Transverse colon (tissue), 4 donors: Measurements from ENCODE around the gene TTC39A. TPM values are rescaled to one million over a fixed set of nuclear protein-coding genes. Genes with fewer than 3 reads are reported as not detected.

ENCODE experiments used
- DNase-seq: peaks from one replicate; pipeline ENCODE4 v3.0.0-alpha.2; 2019
- H3K27ac ChIP-seq, 4 donors: fragments of 200-600 bp; sonication (generic); 2 replicates each; pipeline ENCODE4 v1.5.1; 2016 to 2018; ENCODE audit warnings: inconsistent platforms in 4 of 4
- H3K27me3 ChIP-seq: fragments of 200-600 bp; sonication (generic); 2 replicates; pipeline ENCODE4 v1.5.1; 2017; ENCODE audit warnings: inconsistent platforms
- H3K36me3 ChIP-seq, 4 donors: fragments of 200-600 bp; sonication (generic); 2 replicates each; pipeline ENCODE4 v1.5.1; 2017 to 2019; ENCODE audit warnings: inconsistent platforms in 4 of 4
- H3K4me1 ChIP-seq, 4 donors: fragments of 200-600 bp; sonication (generic); 2 replicates each; pipeline ENCODE4 v1.5.1; 2017 to 2020; ENCODE audit warnings: inconsistent platforms in 4 of 4
- H3K4me3 ChIP-seq, 4 donors: fragments of 200-600 bp; sonication (generic); 1 replicate in 1 of 4; 2 replicates in 3 of 4; pipeline versions ENCODE4 v1.5.1 to v1.6.1; 2017 to 2019; ENCODE audit warnings: inconsistent platforms in 4 of 4
- H3K9me3 ChIP-seq, 2 donors: fragments of 200-600 bp; sonication (generic); 2 replicates each; pipeline ENCODE4 v1.5.1; 2017 to 2019; ENCODE audit warnings: inconsistent platforms in 2 of 2
- CTCF ChIP-seq, 5 experiments: fragments of 200-600 bp in 3 of 5; fragments of 450-650 bp in 2 of 5; sonication (generic) in 3 of 5; IDR thresholded peaks; 1 replicate in 2 of 5; 2 replicates in 3 of 5; pipeline ENCODE4 v1.5.1; 2016 to 2017; ENCODE audit warnings: antibody characterized with exemption in 5 of 5, inconsistent platforms in 3 of 5, mild to moderate bottlenecking in 2 of 5, moderate library complexity in 1 of 5
- EP300 ChIP-seq: sonication (generic); formaldehyde crosslinking; IDR thresholded peaks from one replicate; pipeline ENCODE4 v1.6.1; 2017; ENCODE audit warnings: antibody characterized with exemption, low read depth
- POLR2A ChIP-seq: fragments of 450-650 bp; IDR thresholded peaks from one replicate; pipeline ENCODE4 v1.6.1; 2016; ENCODE audit warnings: antibody characterized with exemption, mild to moderate bottlenecking, moderate library complexity
- POLR2AphosphoS5 ChIP-seq, 3 donors: sonication (generic); formaldehyde crosslinking; IDR thresholded peaks; one replicate each; pipeline ENCODE4 v1.6.1; 2016; ENCODE audit warnings: antibody characterized with exemption in 3 of 3
- WGBS, 2 donors: methylation state at CpG; one replicate each; pipeline ENCODE4 v1.1.5; 2018; ENCODE audit warnings: low coverage in 1 of 2; 5-methylcytosine and 5-hydroxymethylcytosine counted together
- in situ Hi-C, 4 donors: fragments of 200-750 bp; cut with MboI; loops; one replicate each; pipeline versions ENCODE4 v1.15.0 to v1.15.1; 2017; ENCODE audit warnings: low sequenced_read_pairs in 3 of 4, low pct_ligation_motif_present in 1 of 4, low pct_unique_long_range_greater_than_20kb in 1 of 4
- intact Hi-C: fragments of 100-400 bp; cut with DNase I; formaldehyde crosslinking; loops from one replicate; pipeline ENCODE4 v1.15.1; 2023; ENCODE audit warnings: low total_unique reads
- total RNA-seq, 4 donors: library from RNA; depleted of rRNA; stranded (reverse); fragments of >200 nt; gene quantifications; one replicate each; pipeline ENCODE4 v1.1.0, GENCODE V29; 2016

Gene TTC39A
- total RNA-seq, 4 donors from 2014 or later, result 41.8 to 96.1 (median 73.0) TPM

DNA sequence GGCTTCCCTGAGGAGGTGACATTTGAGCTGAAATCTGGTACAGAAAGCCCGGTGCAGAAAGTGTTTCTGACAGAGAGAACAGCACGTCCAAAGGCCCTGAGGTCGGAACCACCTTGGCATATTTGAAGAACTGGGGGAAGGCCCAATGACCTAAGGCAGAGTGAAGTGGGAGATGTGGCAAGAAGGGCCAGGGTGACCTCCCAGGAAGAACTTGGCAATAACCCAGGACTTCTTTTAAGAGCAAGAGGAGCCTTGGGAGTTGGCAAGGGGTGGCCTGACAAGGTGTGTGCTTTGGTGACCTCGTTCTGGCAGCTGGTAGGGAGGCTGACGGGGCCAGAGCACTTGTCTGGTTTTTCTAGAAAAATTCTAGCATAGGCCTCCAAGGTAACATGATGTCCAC lies 23.4 kb downstream of the TTC39A start:
- Histone ChIP-seq H3K4me1 (peaks cover 10 to 15% (median 13%) of the 10 kb centered on the region in 4 donors), H3K27ac (no peak overlapping the region), H3K27me3 (no peaks in the 10 kb centered on the region), H3K36me3 (no peaks in the 10 kb centered on the region), H3K4me3 (no peak overlapping the region), H3K9me3 (no peaks in the 10 kb centered on the region)
- intact Hi-C loops (no loop called here), in situ Hi-C loops (no loop called here)
- 81 to 87% methylated on average over 3 to 5 of the region's 5 CpGs for WGBS, 2 donors
- TF ChIP-seq EP300 (no peak), POLR2AphosphoS5 (IDR thresholded peaks at IDR 0.05) (no peak), CTCF (IDR thresholded peaks at IDR 0.05) (no peak), POLR2A (no peak)
- no peak for DNase-seq

GRCh38 chr1:51305371-51305823 lies 25.0 kb downstream of the TTC39A start:
- Histone ChIP-seq H3K36me3 (no peaks in the 10 kb centered on the region), H3K9me3 (no peaks in the 10 kb centered on the region), H3K4me3 (no peak overlapping the region), H3K27ac (peak overlapping the region in 3 of 4 donors; percentile 13 to 43 (median 39)), H3K27me3 (no peaks in the 10 kb centered on the region), H3K4me1 (peaks cover 10 to 15% (median 13%) of the 10 kb centered on the region in 4 donors)
- 38% methylated on average over 4 of the region's 4 CpGs; no CpG with 5 or more reads in 1 of the 2 donors for WGBS, 2 donors
- intact Hi-C loops (no loop called here), in situ Hi-C loops (no loop called here)
- TF ChIP-seq POLR2AphosphoS5 (IDR thresholded peaks at IDR 0.05) (no peak), POLR2A (no peak), EP300 (no peak), CTCF (IDR thresholded peaks at IDR 0.05) (no peak)
- peak; percentile 44 for DNase-seq

DNA sequence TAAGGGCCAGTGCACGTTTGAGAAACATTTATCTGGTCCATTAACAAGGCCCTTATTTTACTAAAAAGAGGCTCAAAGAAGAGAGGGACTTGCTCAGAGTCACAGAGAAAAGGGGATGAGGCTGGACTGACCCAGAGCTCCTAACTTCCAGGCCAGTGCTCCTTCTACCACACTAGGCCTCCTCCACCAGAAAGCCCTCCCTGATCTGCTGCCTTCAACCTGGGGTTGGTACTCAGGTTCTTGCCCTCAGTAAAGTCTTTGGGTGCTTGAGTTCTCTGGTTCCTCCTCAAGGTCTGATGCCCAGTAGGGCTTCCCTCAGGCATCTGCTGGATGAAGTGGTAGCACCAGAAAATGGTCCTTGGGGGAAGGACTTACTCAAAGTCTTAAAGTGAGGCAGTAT lies 26.0 kb downstream of the TTC39A start:
- no peak for DNase-seq
- WGBS, 2 donors, result 36 to 50% methylated on average over 1 of the region's 1 CpG

GRCh38 chr1:51303751-51304251 lies 26.6 kb downstream of the TTC39A start:
- 52 to 59% methylated on average over 8 of the region's 8 CpGs for WGBS, 2 donors
- Histone ChIP-seq H3K27ac (no peak overlapping the region), H3K9me3 (no peaks in the 10 kb centered on the region), H3K4me1 (peaks cover 10 to 15% (median 13%) of the 10 kb centered on the region in 4 donors), H3K36me3 (no peaks in the 10 kb centered on the region), H3K4me3 (no peak overlapping the region), H3K27me3 (no peaks in the 10 kb centered on the region)
- intact Hi-C loops (no loop called here), in situ Hi-C loops (no loop called here)
- no peak for DNase-seq
- TF ChIP-seq POLR2AphosphoS5 (IDR thresholded peaks at IDR 0.05) (no peak), CTCF (IDR thresholded peaks at IDR 0.05) (no peak)

More for the DNA sequence above, 26.0 kb downstream of the TTC39A start:
- H3K4me1 ChIP-seq, result peaks cover 10 to 15% (median 13%) of the 10 kb centered on the region in 4 donors
- intact Hi-C loops (no loop called here), in situ Hi-C loops (no loop called here)
- H3K27ac ChIP-seq, result no peak overlapping the region
- H3K9me3 ChIP-seq, result no peaks in the 10 kb centered on the region
- no peaks in the 10 kb centered on the region for H3K27me3 ChIP-seq
- no peak overlapping the region for H3K4me3 ChIP-seq
- H3K36me3 ChIP-seq, result no peaks in the 10 kb centered on the region
- TF ChIP-seq POLR2A, result no peak
- TF ChIP-seq POLR2AphosphoS5 (IDR thresholded peaks at IDR 0.05), result no peak
- TF ChIP-seq CTCF (IDR thresholded peaks at IDR 0.05), result no peak
- TF ChIP-seq EP300, result no peak
